Measurements from ENCODE around the gene ZNF670.

Gene ZNF670

DNA sequence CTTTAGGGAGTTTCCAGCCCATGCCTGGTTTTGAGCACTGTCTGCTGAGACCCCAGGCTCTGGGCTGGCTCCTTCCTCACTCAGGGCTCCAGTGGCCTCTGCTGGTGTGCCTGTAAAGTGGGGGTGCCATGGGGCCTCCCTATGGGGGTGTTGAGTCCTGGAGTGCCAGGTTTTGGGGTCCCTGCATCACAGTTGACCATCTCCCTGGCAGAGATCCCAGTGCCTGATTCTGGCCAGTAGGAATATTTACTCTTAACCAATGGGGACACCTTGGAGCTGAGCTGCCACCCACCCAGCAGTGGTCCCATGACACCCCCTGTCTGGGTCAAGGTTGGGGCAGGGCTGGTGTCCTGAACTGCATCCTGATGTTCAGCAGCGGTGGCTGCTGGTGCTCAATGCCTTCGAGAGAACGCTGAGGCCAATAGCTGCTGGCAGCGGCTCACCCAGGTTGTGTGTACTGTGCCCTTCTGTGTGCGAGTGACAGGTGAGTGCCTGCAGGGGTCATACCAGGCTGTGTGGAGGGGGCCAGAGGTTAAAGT, 35.2 kb upstream of the ZNF670 start:
- FAIRE-seq (no peak), DNase-seq (ENCODE audit: insufficient read length) (no peak)
- no peak for TF ChIP-seq POLR2AphosphoS5 (IDR thresholded peaks at IDR 0.05; ENCODE audit: low read depth, low read length)
- no peak for TF ChIP-seq POLR2A (IDR thresholded peaks at IDR 0.05; ENCODE audit: low read depth, low read length)
- no peak for TF ChIP-seq TAF1 (IDR thresholded peaks at IDR 0.05; ENCODE audit: borderline replicate concordance, low read depth, low read length)

DNA sequence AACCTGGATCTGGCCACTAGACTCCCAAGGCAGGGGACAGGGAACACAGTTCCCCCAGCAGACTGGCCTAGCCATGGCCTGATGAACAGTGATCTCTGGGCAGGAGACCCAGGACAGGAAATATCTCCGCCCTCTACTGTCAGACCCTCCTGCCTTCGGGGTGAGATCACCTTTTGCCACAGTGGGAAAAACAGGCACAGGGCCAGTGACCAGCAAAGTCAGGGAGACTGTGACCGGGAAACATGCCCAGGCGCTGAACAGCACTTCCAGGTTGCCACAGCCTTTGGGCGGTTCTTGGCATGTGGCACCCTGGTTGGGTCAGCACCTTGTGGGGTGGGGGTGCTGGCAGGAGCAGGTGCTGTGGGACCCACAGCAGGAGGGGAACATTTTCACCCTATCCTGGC, 34.5 kb upstream of the ZNF670 start:
- FAIRE-seq (no peak), DNase-seq (ENCODE audit: insufficient read length) (no peak)
- TF ChIP-seq POLR2AphosphoS5 (IDR thresholded peaks at IDR 0.05; ENCODE audit: low read depth, low read length) (no peak), TAF1 (IDR thresholded peaks at IDR 0.05; ENCODE audit: borderline replicate concordance, low read depth, low read length) (no peak), POLR2A (IDR thresholded peaks at IDR 0.05; ENCODE audit: low read depth, low read length) (no peak)

DNA sequence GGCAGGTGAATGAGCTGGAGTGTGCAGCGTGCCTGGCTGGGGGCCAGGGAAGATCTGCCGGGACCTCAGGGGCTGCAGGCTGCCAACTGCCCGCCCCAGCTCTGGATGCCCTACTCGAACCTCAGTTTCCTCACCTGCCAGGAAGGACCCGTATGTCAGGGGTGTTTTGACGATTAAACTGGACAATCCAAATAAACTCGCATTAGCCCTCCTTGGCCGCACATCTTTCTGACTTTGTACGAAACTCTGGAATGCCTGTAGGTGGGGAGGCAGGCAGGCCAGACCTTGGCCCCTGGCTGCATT, 33.8 kb upstream of the ZNF670 start:
- DNase-seq (ENCODE audit: insufficient read length) (no peak), FAIRE-seq (no peak)
- no peak for TF ChIP-seq TAF1 (IDR thresholded peaks at IDR 0.05; ENCODE audit: borderline replicate concordance, low read depth, low read length)
- TF ChIP-seq POLR2AphosphoS5 (IDR thresholded peaks at IDR 0.05; ENCODE audit: low read depth, low read length): no peak
- no peak for TF ChIP-seq POLR2A (IDR thresholded peaks at IDR 0.05; ENCODE audit: low read depth, low read length)

DNA sequence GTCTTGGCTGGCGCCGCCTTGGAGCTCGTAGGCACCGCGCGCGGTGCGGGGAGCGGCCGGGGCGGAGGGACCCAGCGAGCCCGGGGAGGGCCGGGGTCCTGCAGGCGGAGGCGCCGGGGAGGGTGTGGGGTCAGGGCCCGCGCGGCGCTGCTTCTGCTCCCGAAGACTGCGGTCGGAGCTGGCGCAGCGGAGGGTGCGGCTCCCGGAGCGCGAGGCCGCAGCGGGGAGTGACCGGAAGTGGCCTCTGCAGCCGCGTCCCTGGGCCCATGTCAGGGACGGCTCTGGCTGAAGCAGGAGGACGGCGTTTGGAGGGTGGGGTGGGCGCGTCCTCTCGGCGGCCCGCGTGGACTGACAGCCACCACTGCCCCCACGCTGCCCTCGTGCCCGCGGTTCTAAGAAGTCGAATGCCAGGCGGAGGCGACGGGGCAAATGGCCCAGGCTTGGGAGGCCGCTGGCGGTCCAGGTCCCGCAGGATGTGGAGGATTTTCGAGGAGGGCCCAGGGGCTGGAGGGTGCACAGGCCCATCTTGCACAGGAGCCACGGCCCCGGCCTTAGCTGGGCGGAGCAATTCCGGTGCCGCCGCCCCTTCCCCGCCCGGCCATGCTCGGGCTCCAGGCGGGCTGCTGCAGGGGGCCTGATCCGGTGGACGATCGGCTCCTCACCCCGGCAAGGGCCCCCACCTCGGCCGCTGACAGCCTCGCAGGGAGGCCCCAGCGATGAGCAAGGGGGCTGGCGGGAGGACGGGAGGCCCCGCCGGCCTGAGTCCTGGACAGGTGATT, 33.3 kb upstream of the ZNF670 start:
- DNase-seq (ENCODE audit: insufficient read length) (no peak), FAIRE-seq (no peak)
- TF ChIP-seq POLR2A (IDR thresholded peaks at IDR 0.05; ENCODE audit: low read depth, low read length): no peak

DNA sequence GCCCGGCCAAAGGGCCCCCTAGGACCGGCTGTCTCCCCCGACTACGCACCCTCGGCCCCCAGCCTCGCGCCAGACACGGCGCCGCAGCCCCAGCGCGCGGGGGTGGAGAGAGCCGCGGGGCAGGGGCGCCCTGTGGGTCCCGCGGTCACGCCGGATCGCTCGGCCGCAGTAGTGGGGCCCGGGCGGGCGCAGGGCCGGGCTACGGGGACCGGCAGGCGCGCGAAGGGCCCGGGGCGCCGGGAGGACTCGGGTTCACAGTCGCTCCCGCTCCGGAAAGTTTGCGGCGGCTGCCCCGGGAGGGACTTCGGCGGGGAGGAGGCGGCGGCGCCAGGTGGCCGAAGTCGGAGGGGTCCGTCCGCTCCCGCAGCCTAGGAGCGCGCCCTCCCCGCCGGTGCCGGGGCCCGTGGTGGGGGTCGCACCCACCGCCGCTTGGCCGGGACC, 32.7 kb upstream of the ZNF670 start:
- FAIRE-seq (no peak), DNase-seq (ENCODE audit: insufficient read length) (no peak)
- TF ChIP-seq TAF1 (IDR thresholded peaks at IDR 0.05; ENCODE audit: borderline replicate concordance, low read depth, low read length) (no peak), POLR2AphosphoS5 (IDR thresholded peaks at IDR 0.05; ENCODE audit: low read depth, low read length) (no peak), POLR2A (IDR thresholded peaks at IDR 0.05; ENCODE audit: low read depth, low read length) (no peak)

DNA sequence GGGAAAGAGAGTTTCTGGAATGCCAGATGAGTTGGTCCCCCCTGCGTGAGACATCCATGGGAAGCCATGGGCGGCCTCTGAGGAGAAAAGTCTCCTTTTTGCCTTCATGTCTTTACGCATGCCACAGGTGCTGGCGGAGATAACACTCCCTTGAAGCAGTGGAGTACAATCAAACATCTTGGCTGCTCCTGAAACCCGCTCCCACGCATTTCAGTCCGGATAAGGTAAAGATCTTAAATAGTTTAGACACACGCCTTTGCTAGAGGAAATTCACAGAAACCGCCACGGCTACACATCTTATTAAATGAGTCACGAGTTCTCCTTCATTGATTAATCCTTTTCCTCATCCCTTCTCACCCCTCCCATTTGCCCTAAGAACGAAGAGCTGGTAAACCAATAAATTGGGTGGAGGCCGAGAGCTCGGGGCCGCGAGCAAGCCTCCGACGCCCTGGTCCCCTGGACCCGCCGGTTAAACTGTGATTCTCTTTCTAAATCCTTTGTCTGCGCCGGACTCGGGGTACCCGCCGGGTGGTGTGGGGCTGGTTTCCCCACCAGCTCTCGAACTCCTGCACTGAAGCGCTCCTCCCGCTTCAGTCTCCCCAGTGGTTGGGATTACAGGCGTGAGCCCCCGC, 32.1 kb upstream of the ZNF670 start:
- no peak for FAIRE-seq
- no peak for DNase-seq (ENCODE audit: insufficient read length)
- no peak for TF ChIP-seq TAF1 (IDR thresholded peaks at IDR 0.05; ENCODE audit: borderline replicate concordance, low read depth, low read length)
- TF ChIP-seq POLR2AphosphoS5 (IDR thresholded peaks at IDR 0.05; ENCODE audit: low read depth, low read length): no peak
- TF ChIP-seq POLR2A (IDR thresholded peaks at IDR 0.05; ENCODE audit: low read depth, low read length): no peak

DNA sequence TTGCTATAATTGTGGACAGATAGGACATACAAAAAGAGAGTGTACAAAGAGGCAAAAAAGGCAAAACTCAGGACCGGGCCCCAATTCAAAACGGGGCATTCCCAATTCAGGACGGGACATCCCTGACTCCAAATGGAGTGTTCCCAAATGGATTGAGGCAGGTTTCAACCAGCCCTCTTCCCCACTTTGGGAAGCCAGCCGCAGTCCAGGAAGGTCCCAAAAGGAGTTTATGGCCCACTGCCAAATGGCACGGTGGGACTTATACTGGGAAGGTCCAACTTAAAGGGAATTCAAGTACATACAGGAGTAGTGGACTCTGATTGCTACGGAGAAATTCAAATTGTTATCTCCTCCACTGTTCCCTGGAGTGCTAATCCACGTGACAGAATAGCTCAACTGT, 29.1 kb upstream of the ZNF670 start:
- no peak for FAIRE-seq
- no peak for DNase-seq (ENCODE audit: insufficient read length)
- TF ChIP-seq TAF1 (IDR thresholded peaks at IDR 0.05; ENCODE audit: borderline replicate concordance, low read depth, low read length) (no peak), POLR2AphosphoS5 (IDR thresholded peaks at IDR 0.05; ENCODE audit: low read depth, low read length) (no peak), POLR2A (IDR thresholded peaks at IDR 0.05; ENCODE audit: low read depth, low read length) (no peak)

DNA sequence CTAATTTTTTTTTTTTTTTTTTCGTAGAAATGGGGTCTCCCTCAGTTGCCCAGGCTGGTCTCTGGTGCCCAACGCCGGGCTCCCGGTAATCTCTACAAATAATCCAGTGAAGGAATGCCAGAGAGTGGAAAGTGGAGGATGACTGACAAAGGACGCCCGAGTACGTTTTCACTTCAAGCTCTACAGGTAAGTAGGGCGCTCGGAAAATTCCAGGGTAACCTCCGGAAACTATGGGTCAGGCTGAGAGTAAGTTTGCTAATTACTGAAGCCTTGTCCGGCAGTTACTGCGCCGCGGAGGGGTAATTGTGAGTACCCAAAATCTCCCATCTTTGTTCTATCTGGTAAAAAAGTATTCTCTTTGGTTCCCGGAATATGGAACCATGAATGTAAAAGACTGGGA, 27.4 kb upstream of the ZNF670 start:
- TF ChIP-seq POLR2A (IDR thresholded peaks at IDR 0.05; ENCODE audit: low read depth, low read length) (no peak), TAF1 (IDR thresholded peaks at IDR 0.05; ENCODE audit: borderline replicate concordance, low read depth, low read length) (no peak), POLR2AphosphoS5 (IDR thresholded peaks at IDR 0.05; ENCODE audit: low read depth, low read length) (no peak)
- DNase-seq (ENCODE audit: insufficient read length): no peak
- FAIRE-seq: no peak

DNA sequence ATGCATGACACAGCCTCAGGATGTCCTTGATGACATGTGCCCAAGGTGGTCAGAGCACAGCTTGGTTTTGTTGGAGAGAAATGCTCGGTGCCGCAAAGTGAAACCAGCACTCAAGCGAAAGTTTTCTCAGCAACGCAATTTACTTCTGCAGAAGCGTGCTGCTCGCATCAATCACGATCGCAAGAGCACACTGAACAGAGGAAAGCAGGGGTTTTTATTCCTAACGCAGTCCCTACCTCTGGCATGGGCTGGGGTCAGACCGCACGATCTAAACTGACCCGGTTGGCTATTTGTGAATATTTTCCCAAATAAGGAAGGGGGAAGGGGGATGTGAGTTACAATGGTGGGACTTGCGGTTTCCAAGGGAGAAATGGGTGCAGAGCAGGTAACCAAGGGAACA, 26.4 kb upstream of the ZNF670 start:
- TF ChIP-seq POLR2AphosphoS5 (IDR thresholded peaks at IDR 0.05; ENCODE audit: low read depth, low read length) (no peak), TAF1 (IDR thresholded peaks at IDR 0.05; ENCODE audit: borderline replicate concordance, low read depth, low read length) (no peak), POLR2A (IDR thresholded peaks at IDR 0.05; ENCODE audit: low read depth, low read length) (no peak)
- FAIRE-seq: no peak
- DNase-seq (ENCODE audit: insufficient read length): no peak

DNA sequence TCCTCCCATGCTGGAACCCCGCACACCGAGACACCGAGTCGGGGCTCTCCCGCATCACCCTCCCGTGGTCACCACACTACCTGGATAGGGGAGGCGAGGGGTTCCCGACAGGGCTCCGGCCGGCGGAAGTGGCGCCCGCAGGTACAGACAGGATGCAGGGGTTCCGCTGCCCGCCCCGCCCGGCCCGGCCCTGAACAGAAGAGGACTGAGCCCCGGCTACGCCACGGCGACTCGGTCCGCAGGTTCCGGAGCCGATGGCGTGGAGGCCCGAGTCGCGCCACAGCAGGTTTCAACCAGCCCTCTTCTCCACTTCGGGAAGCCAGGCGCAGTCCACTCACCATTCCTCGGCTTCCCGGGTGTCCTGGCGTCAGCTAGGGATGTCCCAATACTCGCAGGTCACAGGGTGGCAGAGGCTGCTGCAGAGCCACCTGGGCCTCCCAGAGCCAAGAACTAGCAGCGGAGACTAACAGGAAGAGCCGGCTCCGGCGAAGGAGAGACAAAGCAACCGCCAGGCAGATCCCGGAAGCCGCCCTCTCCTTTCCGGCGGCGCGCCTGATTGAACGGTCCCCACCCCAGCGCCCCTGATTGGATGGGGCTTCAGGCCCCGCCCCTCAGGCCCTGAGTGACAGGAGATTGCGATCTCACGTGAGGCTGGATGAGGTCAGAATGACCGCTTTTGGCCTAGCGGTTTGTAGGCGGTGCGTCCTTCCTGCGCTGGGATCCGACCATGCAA, 25.4 kb upstream of the ZNF670 start, which contains the start of gene ZNF669:
TSS of gene ZNF669 (minus strand) at position 498 of the 733 bp plus-strand sequence. CDS start at position 341, 157 bp downstream.
- peak; percentile 83 for TF ChIP-seq TAF1 (IDR thresholded peaks at IDR 0.05; ENCODE audit: borderline replicate concordance, low read depth, low read length)
- peak; percentile 87 for TF ChIP-seq POLR2A (IDR thresholded peaks at IDR 0.05; ENCODE audit: low read depth, low read length)
- peak; percentile 81 for TF ChIP-seq POLR2AphosphoS5 (IDR thresholded peaks at IDR 0.05; ENCODE audit: low read depth, low read length)
- FAIRE-seq (peak; percentile 92), DNase-seq (ENCODE audit: insufficient read length) (peak; percentile 85)

DNA sequence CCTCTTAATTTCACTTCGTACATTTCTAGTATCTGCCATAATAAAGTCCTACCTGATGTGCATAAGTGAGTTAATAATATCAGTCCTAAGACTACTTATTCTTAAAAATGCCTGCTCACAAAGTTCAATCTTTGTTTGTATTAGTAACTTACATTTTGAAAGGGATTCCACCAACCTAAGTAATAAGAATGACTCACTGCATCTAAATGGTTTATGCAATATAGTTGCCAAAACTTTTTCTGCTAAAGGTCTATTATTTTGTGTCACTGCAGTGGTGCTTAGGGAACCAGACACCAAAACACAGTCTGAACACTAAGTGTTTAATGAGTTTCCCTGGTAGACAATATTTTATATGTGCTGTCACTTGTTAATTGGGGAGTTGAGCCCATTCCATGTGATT, 23.8 kb upstream of the ZNF670 start:
- TF ChIP-seq POLR2AphosphoS5 (IDR thresholded peaks at IDR 0.05; ENCODE audit: low read depth, low read length): no peak
- no peak for TF ChIP-seq TAF1 (IDR thresholded peaks at IDR 0.05; ENCODE audit: borderline replicate concordance, low read depth, low read length)
- TF ChIP-seq POLR2A (IDR thresholded peaks at IDR 0.05; ENCODE audit: low read depth, low read length): no peak
- no peak for DNase-seq (ENCODE audit: insufficient read length)
- no peak for FAIRE-seq

Measured in GM12892 (cell line).